IMR-90 (cell line): ENCODE data around the gene TRMT11. TPM values are rescaled to one million over a fixed set of nuclear protein-coding genes. Genes with fewer than 3 reads are reported as not detected.

Experiments
- ATAC-seq: fragments of 200-7000 bp; cut with Tn5 transposase; 2 replicates; pipeline ENCODE4 v1.9.1; 2020; ENCODE audit warnings: low read depth, mild to moderate bottlenecking, moderate library complexity
- BruUV-seq: library from RNA; stranded (reverse); fragments of 400-500 nt; replicated peaks from 2 replicates; lab custom pipeline; 2021; lab: Mats Ljungman, UMichigan
- CTCF ChIA-PET: fragments of 300-600 bp; formaldehyde crosslinking; extraction: SDS; loops from one replicate; lab custom pipeline; 2021; ENCODE audit warnings: antibody characterized with exemption; lab: Yijun Ruan, JAX
- POLR2A ChIA-PET: fragments of 300-600 bp; sonication (Branson Sonifier 250); formaldehyde crosslinking; loops from one replicate; lab custom pipeline; 2022; ENCODE audit warnings: antibody characterized with exemption; ENCODE audit not compliant: unreplicated experiment; lab: Charles Lee
- DNase-seq: peaks from one replicate; pipeline ENCODE4 v3.0.0; 2013
- H2AFZ ChIP-seq: replicated peaks from 2 replicates; pipeline ENCODE3; 2013; ENCODE audit warnings: low read length, mild to moderate bottlenecking; ENCODE audit not compliant: poor library complexity
- H2AK5ac ChIP-seq: 2 replicates; pipeline ENCODE4 v1.6.1; 2013; ENCODE audit warnings: low read depth, low read length, inconsistent platforms
- H2AK9ac ChIP-seq: replicated peaks from 2 replicates; pipeline ENCODE3; 2013; ENCODE audit warnings: mild to moderate bottlenecking, low read depth, low read length, moderate library complexity; ENCODE audit not compliant: poor library complexity
- H2BK120ac ChIP-seq: 2 replicates; pipeline ENCODE4 v1.6.1; 2013; ENCODE audit warnings: low read depth, low read length, inconsistent platforms
- H2BK15ac ChIP-seq: 3 replicates; pipeline ENCODE4 v1.6.1; 2013; ENCODE audit warnings: low read depth, low read length, inconsistent platforms
- H2BK20ac ChIP-seq: 2 replicates; pipeline ENCODE4 v1.6.1; 2013; ENCODE audit warnings: low read depth, mild to moderate bottlenecking, inconsistent platforms, low read length, moderate library complexity
- H2BK5ac ChIP-seq: 2 replicates; pipeline ENCODE4 v1.6.1; 2013; ENCODE audit warnings: mild to moderate bottlenecking, low read depth, low read length, inconsistent platforms; ENCODE audit not compliant: poor library complexity, severe bottlenecking
- H3K14ac ChIP-seq: replicated peaks from 2 replicates; pipeline ENCODE4 v1.6.1; 2013; ENCODE audit warnings: low read depth, low read length, inconsistent platforms
- H3K18ac ChIP-seq: 2 replicates; pipeline ENCODE4 v1.6.1; 2013; ENCODE audit warnings: low read depth, low read length, control low read depth
- H3K23ac ChIP-seq: 2 replicates; pipeline ENCODE4 v1.6.1; 2013; ENCODE audit warnings: low read depth, low read length, inconsistent platforms
- H3K27ac ChIP-seq: 2 replicates; pipeline ENCODE4 v1.5.1; 2013; ENCODE audit warnings: mild to moderate bottlenecking, control low read depth, low read length; ENCODE audit not compliant: insufficient read depth
- H3K27me3 ChIP-seq: 2 replicates; pipeline ENCODE4 v1.6.1; 2013; ENCODE audit warnings: low read length; ENCODE audit not compliant: control insufficient read depth, insufficient read depth
- H3K36me3 ChIP-seq: 2 replicates; pipeline ENCODE4 v1.6.1; 2013; ENCODE audit warnings: low read length, mixed read lengths; ENCODE audit not compliant: control insufficient read depth, insufficient read depth
- H3K4ac ChIP-seq: 2 replicates; pipeline ENCODE4 v1.6.1; 2013; ENCODE audit warnings: low read depth, low read length, inconsistent platforms
- H3K4me1 ChIP-seq: 2 replicates; pipeline ENCODE4 v1.6.1; 2013; ENCODE audit warnings: low read length, mixed read lengths; ENCODE audit not compliant: control insufficient read depth, insufficient read depth
- H3K4me2 ChIP-seq: 2 replicates; pipeline ENCODE4 v1.6.1; 2013; ENCODE audit warnings: low read depth, mild to moderate bottlenecking, control low read depth, low read length, moderate library complexity
- H3K4me3 ChIP-seq: 2 replicates; pipeline ENCODE4 v1.5.1; 2013; ENCODE audit warnings: low read depth, mild to moderate bottlenecking, control low read depth, low read length, moderate library complexity; ENCODE audit not compliant: insufficient read depth
- H3K56ac ChIP-seq: 2 replicates; pipeline ENCODE4 v1.6.1; 2013; ENCODE audit warnings: low read length, inconsistent platforms; ENCODE audit not compliant: insufficient read depth; ENCODE audit errors: extremely low read depth
- H3K79me1 ChIP-seq, 2 experiments: 2 replicates each; pipeline ENCODE4 v1.6.1; 2013; ENCODE audit warnings: low read length in 2 of 2, inconsistent platforms in 1 of 2, low read depth in 1 of 2
- H3K9ac ChIP-seq: 2 replicates; pipeline ENCODE4 v1.6.1; 2013; ENCODE audit warnings: low read depth, low read length, control low read depth
- H3K9me1 ChIP-seq: 2 replicates; pipeline ENCODE4 v1.6.1; 2013; ENCODE audit warnings: low read length, inconsistent platforms; ENCODE audit not compliant: insufficient read depth
- H3K9me3 ChIP-seq: 2 replicates; pipeline ENCODE4 v1.6.1; 2013; ENCODE audit warnings: low read length; ENCODE audit not compliant: control insufficient read depth, insufficient read depth
- H4K20me1 ChIP-seq: 2 replicates; pipeline ENCODE4 v1.6.1; 2013; ENCODE audit warnings: low read length, inconsistent platforms; ENCODE audit not compliant: insufficient read depth
- H4K5ac ChIP-seq: 2 replicates; pipeline ENCODE4 v1.6.1; 2013; ENCODE audit warnings: mild to moderate bottlenecking, low read depth, low read length, control low read depth
- H4K8ac ChIP-seq, 2 experiments: 2 replicates each; pipeline ENCODE4 v1.6.1; 2013; ENCODE audit warnings: low read depth in 2 of 2, low read length in 2 of 2, control low read depth in 1 of 2, inconsistent platforms in 1 of 2
- H4K91ac ChIP-seq: 2 replicates; pipeline ENCODE4 v1.6.1; 2013; ENCODE audit warnings: low read depth, low read length, inconsistent platforms; ENCODE audit not compliant: insufficient read depth
- BHLHE40 ChIP-seq: fragments of 150-350 bp; IDR thresholded peaks from 2 replicates; pipeline ENCODE4 v1.6.1; 2016; ENCODE audit warnings: mild to moderate bottlenecking, low read depth, low read length
- CEBPB ChIP-seq: IDR thresholded peaks from 2 replicates; pipeline ENCODE4 v1.6.1; 2012; ENCODE audit warnings: low read depth, low read length, improper control_type of control experiment
- CHD1 ChIP-seq: IDR thresholded peaks from 2 replicates; pipeline ENCODE4 v1.6.1; 2012; ENCODE audit warnings: low read depth, low read length, improper control_type of control experiment
- FOS ChIP-seq: fragments of 150-350 bp; IDR thresholded peaks from 2 replicates; pipeline ENCODE4 v1.6.1; 2016; ENCODE audit warnings: low read depth, low read length
- MAFK ChIP-seq: IDR thresholded peaks from 2 replicates; pipeline ENCODE4 v1.6.1; 2012; ENCODE audit warnings: low read depth, low read length, improper control_type of control experiment
- MAZ ChIP-seq: IDR thresholded peaks from 2 replicates; pipeline ENCODE4 v1.6.1; 2012; ENCODE audit warnings: low read depth, mild to moderate bottlenecking, low read length, improper control_type of control experiment, moderate library complexity, borderline replicate concordance
- MXI1 ChIP-seq: IDR thresholded peaks from 2 replicates; pipeline ENCODE4 v1.6.1; 2012; ENCODE audit warnings: low read depth, mild to moderate bottlenecking, low read length, moderate library complexity, borderline replicate concordance
- NFE2L2 ChIP-seq: fragments of 150-350 bp; IDR thresholded peaks from 2 replicates; pipeline ENCODE4 v1.6.1; 2016; ENCODE audit warnings: low read depth, mild to moderate bottlenecking, low read length
- POLR2A ChIP-seq: IDR thresholded peaks from 2 replicates; pipeline ENCODE4 v1.6.1; 2012; ENCODE audit warnings: mild to moderate bottlenecking, low read depth, low read length
- RAD21 ChIP-seq: IDR thresholded peaks from 2 replicates; pipeline ENCODE4 v1.6.1; 2012; ENCODE audit warnings: low read length, improper control_type of control experiment
- RCOR1 ChIP-seq: IDR thresholded peaks from 2 replicates; pipeline ENCODE4 v1.6.1; 2012; ENCODE audit warnings: mild to moderate bottlenecking, low read length, improper control_type of control experiment; ENCODE audit not compliant: insufficient replicate concordance
- RFX5 ChIP-seq: IDR thresholded peaks from 2 replicates; pipeline ENCODE4 v1.8.0; 2012; ENCODE audit warnings: low read depth, mild to moderate bottlenecking, low read length, moderate library complexity
- SMC3 ChIP-seq: fragments of 150-350 bp; IDR thresholded peaks from 2 replicates; pipeline ENCODE4 v1.6.1; 2016; ENCODE audit warnings: low read depth, mild to moderate bottlenecking, antibody characterized with exemption, low read length, moderate library complexity
- USF2 ChIP-seq: fragments of 150-350 bp; IDR thresholded peaks from 2 replicates; pipeline ENCODE4 v1.6.1; 2017; ENCODE audit warnings: mild to moderate bottlenecking, antibody characterized with exemption, low read length, low read depth
- WGBS, 2 experiments: methylation state at CpG; one replicate each; pipeline versions ENCODE4 v1.1.5 to v1.1.7; 2013; ENCODE audit warnings: missing lambda C conversion rate in 2 of 2; ENCODE audit not compliant: insufficient read length in 1 of 2; ENCODE audit errors: extremely low coverage in 2 of 2; 5-methylcytosine and 5-hydroxymethylcytosine counted together
- dilution Hi-C: fragments of 300-500 bp; cut with HindIII; formaldehyde crosslinking; loops from one replicate; pipeline ENCODE4 v1.14.3; 2018; ENCODE audit warnings: low sequenced_read_pairs; ENCODE audit not compliant: unreplicated experiment
- in situ Hi-C: fragments of 300-500 bp; cut with MboI; formaldehyde crosslinking; loops from 3 replicates; pipeline ENCODE4 v1.14.3; 2019; ENCODE audit warnings: low sequenced_read_pairs, inconsistent platforms, mixed read lengths
- intact Hi-C: fragments of 100-400 bp; cut with micrococcal nuclease; formaldehyde crosslinking; loops from 2 replicates; pipeline ENCODE4 v1.10.0; 2022
- polyA plus RNA-seq, 3 experiments: library from polyadenylated mRNA; depleted of rRNA; stranded (reverse); fragments of >200 nt; gene quantifications; 2 replicates each; pipeline ENCODE4 v1.2.3, GENCODE V29; 2012; ENCODE audit warnings: low replicate concordance in 1 of 3
- total RNA-seq: library from RNA; depleted of rRNA; stranded (reverse); fragments of >200 nt; gene quantifications from 2 replicates; pipeline ENCODE4 v1.2.3, GENCODE V29; 2012
- TF ChIP-seq, protein P1 (sequence below): conservative IDR thresholded peaks from 2 replicates; pipeline ENCODE4 v1.5.1; 2012; ENCODE audit warnings: mild to moderate bottlenecking, low read depth, low read length, improper control_type of control experiment
- TF ChIP-seq, protein P2 (sequence below): fragments of 150-350 bp; IDR thresholded peaks from 2 replicates; pipeline ENCODE4 v1.6.1; 2016; ENCODE audit warnings: low read depth, mild to moderate bottlenecking, low read length, moderate library complexity, borderline replicate concordance

TRMT11 gene
- total and polyA plus RNA-seq, 2 of the 4 experiments (the other 2 are of a cell fraction), result 14.3 to 19.0 TPM

DNA sequence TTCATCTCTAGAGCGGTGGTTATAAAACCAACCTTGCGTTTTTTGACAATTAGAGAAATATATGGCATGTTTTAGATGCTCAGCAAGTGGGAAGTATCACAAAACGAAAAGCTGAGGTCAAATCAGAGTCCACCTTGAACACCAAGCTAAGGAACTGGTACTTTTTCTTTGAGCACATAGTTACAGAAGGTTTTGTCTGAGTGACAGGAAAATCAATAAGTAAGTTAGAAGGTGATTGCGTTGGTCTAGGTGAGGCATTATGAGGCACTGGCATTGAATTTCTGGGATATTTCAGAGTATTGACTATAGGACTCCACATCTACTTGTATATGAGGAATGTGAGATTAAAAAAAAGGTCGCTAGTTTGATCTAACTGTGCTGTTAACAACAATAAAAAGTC is 30.4 kb upstream of the TRMT11 start:
- H4K8ac ChIP-seq, result peak overlapping the region; percentile 32 to 36; a peak in 3 of 4 replicates
- no peak overlapping the region for H4K5ac ChIP-seq
- no peak overlapping the region for H4K91ac ChIP-seq
- dilution Hi-C loops, result no loop called here
- no peak overlapping the region for H3K56ac ChIP-seq
- H3K18ac ChIP-seq, result no peak overlapping the region
- H3K4me3 ChIP-seq, result no peak overlapping the region
- no peak overlapping the region for H3K23ac ChIP-seq
- H3K9me1 ChIP-seq, result no peaks in the 10 kb centered on the region; the same call in 1 of the 2 replicates
- TF ChIP-seq CHD1 (no peak), MAFK (no peak), MAZ (no peak), RAD21 (no peak), CEBPB (no peak), SMC3 (no peak), BHLHE40 (no peak), USF2 (no peak), MXI1 (no peak), FOS (no peak), POLR2A (no peak; the same call in 1 of the 2 replicates), RCOR1 (no peak), RFX5 (no peak), NFE2L2 (no peak)
- TF ChIP-seq, protein P1, sequence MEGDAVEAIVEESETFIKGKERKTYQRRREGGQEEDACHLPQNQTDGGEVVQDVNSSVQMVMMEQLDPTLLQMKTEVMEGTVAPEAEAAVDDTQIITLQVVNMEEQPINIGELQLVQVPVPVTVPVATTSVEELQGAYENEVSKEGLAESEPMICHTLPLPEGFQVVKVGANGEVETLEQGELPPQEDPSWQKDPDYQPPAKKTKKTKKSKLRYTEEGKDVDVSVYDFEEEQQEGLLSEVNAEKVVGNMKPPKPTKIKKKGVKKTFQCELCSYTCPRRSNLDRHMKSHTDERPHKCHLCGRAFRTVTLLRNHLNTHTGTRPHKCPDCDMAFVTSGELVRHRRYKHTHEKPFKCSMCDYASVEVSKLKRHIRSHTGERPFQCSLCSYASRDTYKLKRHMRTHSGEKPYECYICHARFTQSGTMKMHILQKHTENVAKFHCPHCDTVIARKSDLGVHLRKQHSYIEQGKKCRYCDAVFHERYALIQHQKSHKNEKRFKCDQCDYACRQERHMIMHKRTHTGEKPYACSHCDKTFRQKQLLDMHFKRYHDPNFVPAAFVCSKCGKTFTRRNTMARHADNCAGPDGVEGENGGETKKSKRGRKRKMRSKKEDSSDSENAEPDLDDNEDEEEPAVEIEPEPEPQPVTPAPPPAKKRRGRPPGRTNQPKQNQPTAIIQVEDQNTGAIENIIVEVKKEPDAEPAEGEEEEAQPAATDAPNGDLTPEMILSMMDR, result no peak
- TF ChIP-seq, protein P2, sequence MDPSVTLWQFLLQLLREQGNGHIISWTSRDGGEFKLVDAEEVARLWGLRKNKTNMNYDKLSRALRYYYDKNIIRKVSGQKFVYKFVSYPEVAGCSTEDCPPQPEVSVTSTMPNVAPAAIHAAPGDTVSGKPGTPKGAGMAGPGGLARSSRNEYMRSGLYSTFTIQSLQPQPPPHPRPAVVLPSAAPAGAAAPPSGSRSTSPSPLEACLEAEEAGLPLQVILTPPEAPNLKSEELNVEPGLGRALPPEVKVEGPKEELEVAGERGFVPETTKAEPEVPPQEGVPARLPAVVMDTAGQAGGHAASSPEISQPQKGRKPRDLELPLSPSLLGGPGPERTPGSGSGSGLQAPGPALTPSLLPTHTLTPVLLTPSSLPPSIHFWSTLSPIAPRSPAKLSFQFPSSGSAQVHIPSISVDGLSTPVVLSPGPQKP, result no peak
- H2BK5ac ChIP-seq, result no peak overlapping the region
- no peaks in the 10 kb centered on the region for H3K27me3 ChIP-seq
- H2AK5ac ChIP-seq, result no peak overlapping the region
- ATAC-seq, result no peak
- no TSS peak for BruUV-seq
- no peak overlapping the region for H3K9ac ChIP-seq
- H3K79me1 ChIP-seq, result peaks cover 13 to 27% of the 10 kb centered on the region in 2 experiments
- no peak overlapping the region for H2BK120ac ChIP-seq
- 0 out of 2 replicates have a peak overlapping the region, but pooled peaks have one; percentile 27 for H3K4me2 ChIP-seq
- no peaks in the 10 kb centered on the region for H3K36me3 ChIP-seq
- H3K4me1 ChIP-seq, result peaks cover 2% of the 10 kb centered on the region; the same call in 1 of the 2 replicates
- no peak overlapping the region for H2AK9ac ChIP-seq
- no peak overlapping the region for H2BK20ac ChIP-seq
- no peaks in the 10 kb centered on the region for H3K9me3 ChIP-seq
- no peak overlapping the region for H3K4ac ChIP-seq
- no peak overlapping the region for H3K27ac ChIP-seq
- intact Hi-C loops, result loop anchor here (1.0 to 5.0 kb wide), 3 partner anchors 49 to 166 kb away; partner anchors contain the start of gene NCOA7
- in situ Hi-C loops, result loop anchor here (5.0 kb wide), 1 partner anchor 169 kb away; no protein-coding TSS in a partner anchor
- DNase-seq, result no peak
- H2BK15ac ChIP-seq, result no peak overlapping the region
- no peak overlapping the region for H2AFZ ChIP-seq
- POLR2A ChIA-PET, result interaction anchor here (0.6 to 1.0 kb wide), 2 partner anchors 166 to 175 kb away, joined by 4 read pairs; partner anchors contain the start of gene NCOA7
- CTCF ChIA-PET, result interaction anchor here (0.6 to 4.0 kb wide), 17 partner anchors 8 to 643 kb away, joined by 3 to 45 read pairs (median 4); partner anchors contain the start of gene NCOA7
- no CpG with 5 or more reads among the region's 5 CpGs for WGBS, 2 experiments
- H3K14ac ChIP-seq, result no peak overlapping the region
- H4K20me1 ChIP-seq, result no peaks in the 10 kb centered on the region
